ENCODE results near the gene PTP4A2. TPM values are rescaled to one million over a fixed set of nuclear protein-coding genes. Genes with fewer than 3 reads are reported as not detected.
"Not testable (repeated sequence)": the region's sequence is repeated elsewhere in the genome, so short reads cannot be mapped to it uniquely, and the experiment has no call there.

The PTP4A2 gene
- total RNA-seq, 1 donor from 2014 or later: 600 TPM

DNA sequence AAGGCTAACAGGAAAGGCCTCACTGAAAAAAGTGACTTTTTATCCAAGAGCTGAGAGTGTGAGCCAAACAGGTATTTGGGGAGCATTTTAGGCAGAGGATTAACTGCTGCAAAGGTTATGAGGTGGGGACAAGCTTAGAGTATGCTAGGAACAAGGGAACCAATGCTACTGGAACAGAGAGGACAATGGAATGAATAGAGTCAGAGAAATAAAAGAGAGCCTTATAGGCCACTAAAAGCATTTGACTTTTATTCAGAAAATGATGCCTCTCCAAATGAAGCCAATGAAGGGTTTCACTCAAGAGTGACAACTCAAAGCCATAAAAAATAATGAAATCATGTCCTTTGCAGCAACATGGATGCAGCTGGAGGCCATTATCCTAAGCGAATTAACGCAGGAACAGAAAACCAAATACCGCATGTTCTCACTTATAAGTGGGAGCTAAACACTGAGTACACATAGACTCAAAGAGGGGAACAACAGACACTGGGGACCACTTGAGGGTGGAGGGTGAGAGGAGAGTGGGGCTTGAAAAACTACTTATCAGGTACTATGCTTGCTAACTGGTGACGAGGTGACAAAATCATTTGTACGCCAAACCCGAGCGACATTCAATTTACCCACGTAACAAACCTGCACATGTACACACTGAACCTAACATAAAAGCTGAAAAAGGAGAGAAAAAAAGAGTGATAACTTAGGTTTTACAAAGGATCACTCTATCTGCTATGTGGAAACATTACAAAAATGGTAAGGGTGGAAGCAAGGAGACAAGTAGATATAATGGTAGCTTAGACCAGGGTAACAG, 11.1 kb downstream of the PTP4A2 start:
- intact Hi-C loops (cut with micrococcal nuclease): loop anchor here (1.0 kb wide), 2 partner anchors 14 to 36 kb away; no protein-coding TSS in a partner anchor

DNA sequence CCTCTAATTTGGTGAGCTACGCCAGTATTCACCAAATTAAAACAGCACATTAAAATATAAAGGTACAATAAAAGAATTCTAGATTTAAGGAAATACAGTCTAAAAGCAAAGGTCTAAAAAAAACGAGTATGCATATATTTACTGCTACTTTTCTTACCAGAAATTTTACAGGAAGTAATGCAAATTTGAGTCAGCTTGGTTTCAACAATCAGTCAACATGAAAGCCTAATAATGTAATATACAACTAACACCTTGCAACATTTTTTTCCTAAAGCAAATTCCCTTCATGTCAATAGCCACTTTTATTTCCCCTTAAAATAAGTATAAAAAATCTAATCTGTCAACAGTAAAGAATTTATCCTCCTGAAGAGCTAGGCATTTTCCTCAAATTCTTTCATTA, 11.9 kb downstream of the PTP4A2 start:
- intact Hi-C loops (cut with micrococcal nuclease): no loop called here

DNA sequence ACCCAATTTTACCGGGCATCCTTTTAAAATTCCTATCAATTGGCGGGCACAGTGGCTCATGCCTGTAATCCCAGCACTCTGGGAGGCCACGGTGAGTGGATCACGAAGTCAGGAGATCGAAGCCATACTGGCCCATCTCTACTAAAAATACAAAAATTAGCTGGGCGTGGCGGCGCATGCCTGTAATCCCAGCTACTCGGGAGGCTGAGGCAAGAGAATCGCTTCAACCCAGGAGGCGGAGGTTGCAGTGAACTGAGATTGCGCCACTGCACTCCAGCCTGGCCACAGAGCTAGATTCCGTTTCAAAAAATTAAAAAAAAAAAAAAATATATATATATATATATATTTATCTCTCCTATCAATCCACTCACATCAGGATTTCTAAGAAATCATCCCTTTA, 12.3 kb downstream of the PTP4A2 start:
- intact Hi-C loops (cut with micrococcal nuclease): not testable (repeated sequence)

DNA sequence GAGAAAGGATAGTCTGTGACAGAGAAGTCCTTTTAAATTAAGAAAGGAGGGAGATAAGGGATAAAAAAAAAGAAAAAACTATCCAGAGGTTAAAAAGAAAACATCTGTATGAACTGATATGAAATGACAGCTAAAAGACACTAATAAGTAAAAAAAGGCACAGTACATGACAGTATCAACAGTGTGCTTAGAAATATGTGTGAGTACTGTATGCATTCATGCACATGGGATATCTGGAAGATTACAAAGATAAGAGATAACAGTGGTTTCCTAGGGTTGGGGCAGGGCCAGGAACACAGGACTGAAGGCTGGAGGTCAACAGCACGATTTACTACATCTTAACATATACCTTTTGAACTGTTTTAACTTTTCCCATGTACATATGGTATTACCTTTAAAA, 13.3 kb downstream of the PTP4A2 start:
- intact Hi-C loops (cut with micrococcal nuclease): loop anchor here (1.0 kb wide), 1 partner anchor 18 kb away; no protein-coding TSS in a partner anchor

DNA sequence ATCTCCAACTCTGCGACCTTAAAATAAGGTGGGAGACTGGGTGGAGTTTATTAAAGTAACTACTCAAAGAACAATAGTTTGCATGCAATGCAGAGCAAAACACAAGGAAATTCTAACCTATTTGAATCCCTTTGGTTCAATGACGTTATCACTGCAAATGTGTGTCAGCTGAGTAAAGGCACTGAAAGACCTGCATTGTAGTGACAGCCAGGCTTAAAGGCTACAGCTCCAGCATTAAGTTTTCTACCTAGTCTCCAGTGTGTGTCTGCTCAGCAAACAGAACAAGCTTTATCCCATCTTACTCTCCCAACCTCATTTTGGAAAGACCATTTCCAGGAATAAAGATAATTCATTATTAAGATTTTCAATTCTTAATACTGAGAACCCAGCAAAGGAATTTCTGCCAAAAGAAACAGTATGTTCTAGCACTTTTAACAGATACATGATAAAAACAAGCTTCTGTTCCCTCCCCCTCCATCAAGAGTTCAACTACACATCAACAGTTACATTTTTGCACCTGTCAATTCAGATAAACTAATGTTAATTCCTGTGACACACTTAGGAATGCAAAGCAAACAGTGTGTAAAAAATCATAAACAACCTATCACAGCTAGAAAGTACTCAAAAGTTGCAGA, 14.2 kb downstream of the PTP4A2 start:
- intact Hi-C loops (cut with micrococcal nuclease): loop anchor here (1.0 kb wide), 1 partner anchor 19 kb away; no protein-coding TSS in a partner anchor

DNA sequence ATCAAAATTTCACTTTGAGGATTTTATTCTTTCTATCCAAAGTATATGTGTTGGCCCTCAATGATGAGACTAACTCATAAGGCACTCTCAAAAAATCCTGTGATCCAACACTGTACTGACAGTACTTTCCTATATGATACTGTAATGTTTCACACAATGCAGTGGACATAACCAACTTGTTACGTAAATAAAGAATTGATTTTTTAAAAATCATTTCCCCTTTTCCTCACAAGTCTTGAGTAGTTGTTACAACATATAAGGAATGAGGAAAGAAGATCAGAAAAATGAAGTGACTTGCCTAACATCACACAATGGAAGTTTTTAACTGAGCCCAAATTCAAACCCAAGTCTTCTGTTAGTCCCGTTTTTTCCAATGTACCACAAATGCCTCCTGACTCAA, 17.2 kb downstream of the PTP4A2 start:
- intact Hi-C loops (cut with micrococcal nuclease): loop anchor here (1.0 kb wide), 1 partner anchor 43 kb away; no protein-coding TSS in a partner anchor

DNA sequence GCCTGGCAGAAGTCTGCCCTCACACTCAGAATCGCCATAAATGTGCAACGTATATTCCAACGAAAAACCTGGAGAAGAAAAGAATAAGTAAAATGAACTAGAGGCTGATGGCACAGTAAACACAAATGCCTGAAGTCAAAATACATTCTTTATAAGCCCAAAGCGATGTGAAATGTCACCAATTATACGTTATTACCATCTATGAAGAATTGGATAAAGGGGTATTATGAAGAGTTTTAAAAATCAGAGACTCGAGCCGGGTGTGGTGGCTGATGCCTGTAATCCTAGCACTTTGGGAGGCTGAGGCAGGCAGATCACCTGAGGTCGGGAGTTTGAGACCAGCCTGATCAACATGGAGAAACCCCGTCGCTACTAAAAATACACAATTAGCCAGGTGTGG, 18.6 kb downstream of the PTP4A2 start:
- intact Hi-C loops (cut with micrococcal nuclease): no loop called here

DNA sequence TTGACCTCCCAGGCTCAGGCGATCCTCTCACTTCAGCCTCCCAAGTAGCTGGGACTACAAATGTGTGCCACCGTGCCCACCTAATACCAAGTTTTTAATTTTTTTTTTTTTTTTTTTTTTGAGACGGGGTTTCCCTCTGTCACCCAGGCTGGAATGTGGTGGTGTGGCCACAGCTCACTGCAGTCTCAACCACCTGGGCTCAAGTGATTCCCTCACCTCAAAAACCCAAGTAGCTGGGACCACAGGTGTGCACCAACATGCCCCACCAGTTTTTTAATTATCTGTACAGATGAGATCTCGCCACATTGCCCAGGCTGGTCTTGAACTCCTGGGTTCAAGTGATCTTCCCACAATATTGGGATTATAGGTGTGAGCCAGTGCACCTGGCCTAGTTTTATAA, 22.7 kb downstream of the PTP4A2 start:
- intact Hi-C loops (cut with micrococcal nuclease): no loop called here

DNA sequence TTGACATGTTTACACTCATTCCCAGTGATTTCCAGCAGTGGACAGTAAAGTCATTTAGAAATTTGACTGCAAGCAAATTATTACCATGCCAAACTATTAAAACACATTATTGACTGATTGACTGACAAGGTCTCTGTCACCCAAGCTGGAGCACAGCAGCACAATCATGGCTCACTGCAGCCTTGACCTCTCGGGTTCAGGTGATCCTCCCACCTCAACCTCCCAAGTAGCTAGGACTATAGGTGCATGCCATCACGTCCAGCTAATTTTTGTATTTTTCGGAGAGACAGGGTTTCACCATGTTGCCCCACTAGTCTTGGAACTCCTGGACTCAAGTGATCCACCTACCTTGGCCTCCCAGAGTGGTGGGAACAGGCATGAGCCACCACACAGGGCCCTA, 24.2 kb downstream of the PTP4A2 start:
- intact Hi-C loops (cut with micrococcal nuclease): loop anchor here (1.0 to 5.0 kb wide), 4 partner anchors 8 to 87 kb away; no protein-coding TSS in a partner anchor

DNA sequence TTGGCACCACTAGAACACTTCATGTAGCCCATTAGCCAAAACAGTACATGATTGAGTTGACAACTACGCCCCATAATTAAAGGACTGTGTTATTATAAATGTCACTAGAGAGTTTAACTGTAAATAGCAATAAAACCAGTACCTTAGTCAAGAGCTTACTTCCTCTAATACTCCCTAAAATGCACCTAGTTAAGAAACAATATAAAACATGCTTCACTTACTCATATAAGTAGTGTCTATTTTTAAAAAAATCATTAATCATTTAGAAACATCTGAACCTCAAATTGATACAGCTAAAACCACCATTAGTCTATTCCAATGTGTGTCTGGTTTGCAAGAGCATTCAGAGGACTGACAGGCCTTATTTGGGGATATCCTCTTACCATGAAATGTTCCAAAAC, 25.3 kb downstream of the PTP4A2 start:
- intact Hi-C loops (cut with micrococcal nuclease): loop anchor here (1.0 to 5.0 kb wide), 3 partner anchors 14 to 86 kb away; no protein-coding TSS in a partner anchor

DNA sequence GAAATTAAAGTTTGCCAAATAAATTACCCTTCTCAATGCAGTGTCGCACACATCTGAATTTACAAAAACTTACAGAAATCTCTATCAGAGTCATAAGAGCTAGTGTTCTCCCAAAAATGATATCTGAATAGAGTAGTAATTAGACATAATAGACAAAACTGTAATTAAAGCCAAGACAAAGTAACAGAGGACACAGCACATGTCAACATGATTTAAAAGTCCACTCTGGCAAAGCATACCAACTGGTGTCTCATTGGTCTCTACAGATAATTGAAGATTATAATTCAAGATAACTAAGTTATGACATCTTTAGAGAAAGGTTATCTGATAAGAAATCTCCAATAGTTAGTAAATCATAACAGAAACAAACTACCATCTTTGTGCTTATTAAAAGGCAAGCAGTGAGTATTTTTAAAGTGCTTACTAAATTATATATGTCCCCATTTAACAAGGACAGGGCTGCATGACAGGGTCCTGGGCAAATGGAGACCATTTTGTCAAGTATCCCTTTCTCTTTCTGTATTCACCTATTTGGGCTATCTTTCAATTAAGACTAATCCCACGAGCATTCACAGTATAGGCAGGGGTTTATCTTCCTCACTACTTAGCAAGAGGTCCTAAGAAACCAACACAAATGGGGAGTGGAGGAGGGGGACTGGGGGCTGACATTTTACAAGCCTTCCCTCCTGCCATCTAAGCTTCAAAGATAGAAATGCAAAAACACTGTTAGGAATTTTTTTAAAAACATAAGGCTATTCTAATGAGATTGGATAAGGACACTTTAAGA, 26.0 kb downstream of the PTP4A2 start:
- intact Hi-C loops (cut with micrococcal nuclease): loop anchor here (1.0 to 5.0 kb wide), 4 partner anchors 21 to 85 kb away; no protein-coding TSS in a partner anchor

DNA sequence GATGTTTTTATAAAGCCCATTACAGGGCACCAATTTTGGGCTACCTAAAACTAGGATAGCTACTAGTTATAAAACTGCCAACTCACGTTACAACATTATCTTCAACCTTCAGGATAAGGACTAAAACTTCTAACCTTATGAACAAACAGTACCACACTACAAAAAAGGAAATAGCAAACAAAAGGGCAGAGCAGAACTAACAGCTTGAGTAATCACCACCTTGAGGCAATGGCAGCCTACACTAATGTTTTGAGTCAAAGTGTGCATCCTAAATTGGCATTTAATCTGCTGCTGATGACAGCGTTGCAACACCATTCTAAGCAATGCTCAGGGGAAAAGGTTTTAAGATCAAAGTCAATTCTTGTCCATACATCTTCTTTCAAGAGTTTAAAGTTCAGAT, 27.2 kb downstream of the PTP4A2 start:
- intact Hi-C loops (cut with micrococcal nuclease): loop anchor here (1.0 to 5.0 kb wide), 3 partner anchors 20 to 84 kb away; no protein-coding TSS in a partner anchor

DNA sequence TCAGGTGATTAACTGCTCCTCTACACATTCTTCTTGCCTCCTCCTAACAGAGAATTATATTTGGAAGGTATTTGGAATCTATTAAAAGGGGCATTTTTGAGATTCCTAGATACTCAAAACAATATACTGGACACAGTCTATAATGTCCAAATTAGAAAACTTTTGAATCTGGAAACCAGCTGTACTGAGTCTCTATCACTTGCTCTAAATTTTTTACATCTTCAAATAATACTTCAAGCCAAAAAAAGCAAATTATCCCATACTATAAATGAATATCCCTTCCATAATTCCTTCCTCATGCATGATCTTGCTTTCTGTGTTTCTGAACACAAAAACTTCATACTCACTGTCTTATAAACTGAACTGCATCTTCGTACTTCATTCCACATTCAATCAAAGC, 28.5 kb downstream of the PTP4A2 start:
- intact Hi-C loops (cut with micrococcal nuclease): loop anchor here (5.0 kb wide), 1 partner anchor 82 kb away; no protein-coding TSS in a partner anchor

DNA sequence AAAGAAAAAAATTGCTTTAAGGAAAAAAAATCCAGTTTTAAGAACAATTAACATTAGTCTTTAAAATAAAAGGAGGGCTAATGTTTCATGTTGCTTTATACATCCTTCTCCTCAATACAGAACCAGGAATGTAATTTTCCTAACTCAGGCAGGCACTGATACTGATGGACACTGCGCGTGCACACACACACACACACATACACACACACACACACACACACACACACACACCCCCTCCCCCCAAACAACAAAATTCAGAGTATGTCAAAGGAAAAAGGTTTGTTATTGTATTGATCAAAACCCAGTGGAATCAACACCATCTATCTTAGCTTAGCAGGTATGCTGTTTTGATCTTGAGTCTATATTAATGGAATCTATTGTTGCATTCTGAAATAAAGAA, 31.6 kb downstream of the PTP4A2 start:
- intact Hi-C loops (cut with micrococcal nuclease): no loop called here

DNA sequence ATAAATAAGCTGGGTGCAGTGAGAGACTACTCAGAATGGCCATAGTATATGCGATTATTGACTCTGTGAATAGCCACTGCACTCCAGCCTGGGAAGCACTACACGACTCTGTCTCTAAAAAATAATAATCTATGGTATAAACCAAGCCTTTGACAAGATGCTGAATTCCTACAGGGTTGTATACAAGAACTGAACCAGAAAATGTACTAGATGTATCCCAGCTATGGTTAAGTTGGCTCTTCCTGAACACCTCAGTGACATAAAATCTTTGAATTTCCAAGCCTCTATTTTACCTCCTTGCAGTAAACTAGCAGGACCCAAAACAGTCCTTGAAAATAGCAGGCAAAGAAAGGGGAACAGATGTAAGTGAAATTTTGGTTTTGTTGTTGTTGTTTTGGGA, 32.5 kb downstream of the PTP4A2 start:
- intact Hi-C loops (cut with micrococcal nuclease): no loop called here

DNA sequence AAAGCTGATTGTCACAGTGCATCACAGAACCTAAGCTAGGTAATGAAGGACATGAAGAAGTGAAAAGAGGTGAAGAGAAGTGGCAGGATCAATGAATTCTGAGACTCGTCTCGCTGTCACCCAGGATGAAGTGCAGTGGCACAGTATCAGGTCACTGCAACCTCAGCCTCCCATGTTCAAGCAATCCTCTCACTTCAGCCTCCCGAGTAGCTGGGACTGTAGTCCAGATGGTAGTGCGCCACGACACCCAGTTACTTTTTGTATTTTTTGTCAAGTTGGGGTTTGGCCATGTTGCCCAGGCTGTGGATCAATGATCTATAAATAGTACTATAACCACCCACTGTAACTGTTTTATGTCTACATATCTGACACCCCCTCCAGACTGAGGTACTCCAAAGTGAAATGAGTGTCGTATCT, 33.1 kb downstream of the PTP4A2 start:
- intact Hi-C loops (cut with micrococcal nuclease): no loop called here

DNA sequence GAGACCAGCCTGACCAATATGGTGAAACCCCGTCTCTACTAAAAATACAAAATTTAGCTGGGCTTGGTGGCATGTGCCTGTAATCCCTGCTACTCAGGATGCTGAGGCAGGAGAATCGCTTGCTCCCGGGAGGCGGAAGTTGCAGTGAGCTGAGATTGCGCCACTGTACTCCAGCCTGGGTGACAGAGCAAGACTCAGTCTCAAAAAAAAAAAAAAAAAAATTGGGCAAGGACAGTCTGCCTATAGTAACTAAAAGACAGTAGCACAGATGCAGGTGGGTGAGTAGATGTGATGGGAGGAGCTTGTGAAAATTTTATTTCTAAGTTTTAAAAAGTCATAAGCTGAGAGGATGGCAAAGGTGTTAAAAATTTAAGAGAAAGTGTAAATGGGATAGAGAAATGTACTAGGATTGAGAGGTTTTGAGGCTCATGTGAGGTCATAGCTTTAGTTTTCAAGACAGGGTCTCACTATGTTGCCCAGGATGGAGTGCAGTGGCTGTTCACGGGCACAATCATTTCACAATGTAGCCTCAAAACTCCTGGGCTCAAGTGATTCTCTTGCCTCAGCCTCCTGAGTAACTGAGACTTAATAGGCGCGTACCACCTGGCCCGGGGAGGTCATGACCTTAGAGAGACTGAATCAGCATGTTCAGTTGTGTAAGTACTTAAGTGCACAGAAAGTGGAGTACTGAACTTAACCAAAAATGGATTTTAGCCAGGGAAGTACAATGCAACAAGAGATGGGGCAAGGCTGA, 33.7 kb downstream of the PTP4A2 start:
- intact Hi-C loops (cut with micrococcal nuclease): no loop called here

DNA sequence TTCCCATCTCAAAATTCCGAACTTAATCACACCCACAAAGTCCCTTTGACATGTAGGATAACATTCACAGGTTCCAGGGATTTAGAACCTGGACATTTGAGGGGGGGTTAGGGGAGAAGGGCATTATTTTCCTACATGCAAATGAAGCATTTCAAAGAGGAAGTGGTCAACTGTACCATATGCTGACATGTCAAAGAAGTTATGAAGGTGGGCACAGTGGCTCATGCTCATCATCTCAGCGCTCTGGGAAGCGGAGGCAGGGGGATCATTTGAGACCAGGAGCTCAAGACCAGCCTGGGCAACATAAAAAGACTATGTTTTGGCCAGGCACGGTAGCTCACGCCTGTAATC, 35.7 kb downstream of the PTP4A2 start:
- intact Hi-C loops (cut with micrococcal nuclease): no loop called here

DNA sequence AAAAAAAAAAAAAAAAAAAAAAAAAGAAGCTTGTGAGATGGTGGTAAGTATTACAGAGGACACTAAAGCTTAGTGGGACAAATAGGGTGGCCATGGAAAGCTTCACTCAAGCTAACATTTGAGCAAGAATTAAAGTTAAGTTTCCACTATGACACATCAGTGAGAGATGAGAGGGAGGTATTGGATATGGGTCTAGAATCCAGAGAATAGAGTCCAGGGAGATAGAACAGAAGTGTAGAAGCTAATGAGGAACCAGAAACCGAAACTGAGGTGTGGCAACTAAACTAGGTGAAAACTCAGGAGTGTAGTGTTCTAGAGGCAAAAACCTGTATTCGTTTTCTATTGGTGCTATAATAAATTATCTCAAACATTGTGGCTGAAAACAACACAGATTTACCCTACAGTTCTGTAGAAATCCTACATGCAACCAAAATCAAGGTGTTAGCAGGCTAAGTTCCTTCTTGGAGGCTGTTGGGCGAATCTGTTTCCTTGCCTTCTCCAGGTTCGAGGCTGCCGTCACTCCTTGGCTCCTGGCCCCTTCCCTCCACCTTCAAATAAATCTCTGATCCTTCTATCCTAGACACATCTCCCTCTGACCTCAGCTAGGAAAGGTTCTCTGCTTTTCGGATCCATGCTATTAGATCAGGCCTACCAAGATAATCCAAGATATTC, 36.2 kb downstream of the PTP4A2 start:
- intact Hi-C loops (cut with micrococcal nuclease): no loop called here

DNA sequence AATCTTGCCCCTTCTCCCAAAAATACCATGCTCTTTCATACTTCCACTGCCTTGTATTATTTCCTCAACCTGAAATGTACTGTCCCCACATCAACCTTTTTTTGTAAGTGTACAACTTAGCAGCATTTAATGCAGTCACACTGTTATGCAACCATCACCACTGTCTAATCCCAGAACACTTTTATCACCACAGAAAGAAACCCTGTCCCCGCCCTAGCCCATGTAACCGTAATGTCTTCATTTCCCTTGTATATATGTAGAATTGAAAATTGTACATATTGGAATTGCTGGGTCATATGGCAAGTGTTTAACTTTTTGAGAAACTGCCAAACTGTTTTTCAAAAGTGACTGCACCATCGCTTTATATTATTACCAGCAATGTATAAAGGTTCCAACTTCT, 37.4 kb downstream of the PTP4A2 start:
- intact Hi-C loops (cut with micrococcal nuclease): no loop called here

Data from T-helper 1 cell treated with Interleukin-12 subunit alpha and Interleukin-12 subunit beta and Interleukin-4 antibody, amounts not matched to agents 30 ng/mL and 1 ng/mL, for 36 hours (primary cell).